Astrocyte (in vitro differentiated cells and primary cell): ENCODE measurements around the gene PLA2G6.

Experiments
- EZH2 ChIP-seq: IDR thresholded peaks from 2 replicates; pipeline ENCODE4 v1.6.1; 2012; ENCODE audit warnings: mild to moderate bottlenecking, low read length, inconsistent platforms; ENCODE audit not compliant: insufficient read depth
- TF ChIP-seq, protein P1 (sequence below): IDR thresholded peaks from 2 replicates; pipeline ENCODE4 v1.5.1; 2011; ENCODE audit warnings: low read depth, mild to moderate bottlenecking, inconsistent platforms, low read length, moderate library complexity; ENCODE audit not compliant: insufficient read depth

DNA sequence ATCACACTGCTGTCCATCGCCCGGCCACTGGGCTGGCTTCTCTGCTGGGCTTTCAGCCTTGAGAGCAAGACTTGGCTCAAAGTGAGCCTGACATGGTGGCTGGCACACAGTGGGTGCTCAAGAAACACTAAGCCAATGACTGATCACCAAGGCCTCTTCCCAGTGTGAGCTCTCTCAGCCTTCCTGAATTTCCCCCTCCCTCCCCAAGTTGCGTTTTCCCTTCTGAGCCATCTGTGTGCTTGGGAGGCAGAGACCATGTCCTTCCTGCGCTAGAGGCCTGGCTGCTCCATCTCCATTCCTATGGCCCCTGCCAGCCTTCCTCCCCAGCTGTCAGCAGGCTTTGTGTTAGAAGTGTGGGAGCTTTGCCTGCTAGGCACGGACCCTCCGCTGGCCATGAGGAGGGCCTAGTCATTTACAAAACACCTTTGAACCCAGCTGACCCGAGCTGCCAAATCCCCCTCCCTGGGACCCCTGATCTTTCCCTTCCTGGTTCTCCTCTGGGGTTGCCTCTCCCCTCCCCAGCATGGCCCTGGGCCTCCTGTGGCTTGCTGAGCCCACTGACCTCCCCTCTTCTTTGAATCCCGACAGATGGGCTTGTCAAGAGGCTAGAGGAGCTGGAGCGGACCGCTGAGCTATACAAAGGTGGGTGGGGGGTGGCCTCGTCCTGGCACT lies 111.2 kb downstream of the PLA2G6 start:
- TF ChIP-seq, protein P1, sequence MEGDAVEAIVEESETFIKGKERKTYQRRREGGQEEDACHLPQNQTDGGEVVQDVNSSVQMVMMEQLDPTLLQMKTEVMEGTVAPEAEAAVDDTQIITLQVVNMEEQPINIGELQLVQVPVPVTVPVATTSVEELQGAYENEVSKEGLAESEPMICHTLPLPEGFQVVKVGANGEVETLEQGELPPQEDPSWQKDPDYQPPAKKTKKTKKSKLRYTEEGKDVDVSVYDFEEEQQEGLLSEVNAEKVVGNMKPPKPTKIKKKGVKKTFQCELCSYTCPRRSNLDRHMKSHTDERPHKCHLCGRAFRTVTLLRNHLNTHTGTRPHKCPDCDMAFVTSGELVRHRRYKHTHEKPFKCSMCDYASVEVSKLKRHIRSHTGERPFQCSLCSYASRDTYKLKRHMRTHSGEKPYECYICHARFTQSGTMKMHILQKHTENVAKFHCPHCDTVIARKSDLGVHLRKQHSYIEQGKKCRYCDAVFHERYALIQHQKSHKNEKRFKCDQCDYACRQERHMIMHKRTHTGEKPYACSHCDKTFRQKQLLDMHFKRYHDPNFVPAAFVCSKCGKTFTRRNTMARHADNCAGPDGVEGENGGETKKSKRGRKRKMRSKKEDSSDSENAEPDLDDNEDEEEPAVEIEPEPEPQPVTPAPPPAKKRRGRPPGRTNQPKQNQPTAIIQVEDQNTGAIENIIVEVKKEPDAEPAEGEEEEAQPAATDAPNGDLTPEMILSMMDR, result no peak
- no peak for TF ChIP-seq EZH2
